HG03196 (cell line): ENCODE measurements around the gene SLC25A42.

Experiments used
- ATAC-seq: cut with Tn5 transposase; IDR thresholded peaks from one replicate; pipeline ENCODE4 v1.9.1; 2021; ENCODE audit not compliant: unreplicated experiment

Gene SLC25A42

DNA sequence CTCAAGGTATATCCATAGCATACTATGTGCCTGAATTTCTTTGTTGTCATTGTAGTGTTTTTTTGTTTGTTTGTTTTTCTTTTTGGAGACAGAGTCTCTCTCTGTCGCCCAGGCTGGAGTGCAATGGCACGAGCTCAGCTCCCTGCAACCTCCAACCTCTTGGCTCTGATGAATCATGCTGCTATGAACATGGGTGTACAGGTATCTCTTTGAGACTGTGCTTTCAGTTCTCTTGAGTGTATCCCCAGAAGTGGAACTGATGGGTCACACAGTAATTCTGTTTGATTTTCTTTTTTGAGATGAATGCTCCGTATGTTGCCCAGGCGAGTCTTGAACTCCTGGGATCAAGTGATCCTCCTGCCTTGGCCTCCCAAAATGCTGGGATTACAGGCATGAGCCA, 13.7 kb upstream of the SLC25A42 start:
- ATAC-seq = no peak

DNA sequence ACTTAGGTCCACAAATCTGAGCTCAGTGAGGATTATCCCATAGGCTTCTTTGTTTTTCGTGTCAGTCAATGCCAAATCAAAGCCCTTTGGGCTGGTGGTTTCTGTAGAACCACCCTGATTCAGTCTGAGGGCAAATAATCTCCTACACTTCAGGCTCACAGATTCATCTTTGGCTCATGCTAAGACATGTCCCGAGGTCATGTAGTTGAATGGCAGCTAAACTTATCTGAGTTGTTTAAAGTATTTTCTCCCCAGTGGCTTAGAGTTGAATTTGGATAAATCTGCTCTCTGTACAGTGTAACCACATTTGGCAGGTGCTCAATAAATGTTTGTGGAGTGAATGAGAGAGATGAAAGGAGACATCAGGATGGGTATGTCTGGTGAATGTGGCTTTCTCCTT, 13.1 kb upstream of the SLC25A42 start:
- no peak for ATAC-seq

DNA sequence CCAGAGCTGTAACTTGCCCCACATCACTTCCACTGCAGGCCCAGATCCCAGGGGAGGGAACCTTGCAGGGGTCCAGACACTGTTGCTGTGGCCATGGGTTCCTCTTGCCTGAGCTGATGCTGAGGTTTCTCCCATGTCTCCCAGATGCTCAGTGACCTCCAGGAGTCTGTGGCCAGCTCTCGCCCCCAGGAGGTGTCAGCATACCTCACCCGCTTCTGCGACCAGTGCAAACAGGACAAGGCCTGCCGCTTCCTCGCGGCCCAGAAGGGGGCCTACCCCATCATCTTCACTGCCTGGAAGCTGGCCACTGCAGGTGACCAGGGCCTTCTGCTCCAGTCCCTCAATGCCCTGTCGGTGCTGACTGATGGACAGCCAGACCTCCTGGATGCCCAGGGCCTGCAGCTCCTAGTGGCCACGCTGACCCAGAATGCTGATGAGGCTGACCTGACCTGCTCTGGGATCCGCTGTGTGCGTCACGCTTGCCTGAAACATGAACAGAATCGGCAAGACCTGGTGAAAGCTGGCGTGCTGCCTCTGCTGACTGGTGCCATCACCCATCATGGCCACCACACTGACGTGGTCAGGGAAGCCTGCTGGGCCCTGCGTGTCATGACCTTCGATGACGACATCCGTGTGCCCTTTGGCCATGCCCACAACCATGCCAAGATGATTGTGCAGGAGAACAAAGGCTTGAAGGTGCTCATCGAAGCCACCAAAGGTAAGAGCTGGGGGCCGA, 12.1 kb upstream of the SLC25A42 start:
- ATAC-seq = no peak

DNA sequence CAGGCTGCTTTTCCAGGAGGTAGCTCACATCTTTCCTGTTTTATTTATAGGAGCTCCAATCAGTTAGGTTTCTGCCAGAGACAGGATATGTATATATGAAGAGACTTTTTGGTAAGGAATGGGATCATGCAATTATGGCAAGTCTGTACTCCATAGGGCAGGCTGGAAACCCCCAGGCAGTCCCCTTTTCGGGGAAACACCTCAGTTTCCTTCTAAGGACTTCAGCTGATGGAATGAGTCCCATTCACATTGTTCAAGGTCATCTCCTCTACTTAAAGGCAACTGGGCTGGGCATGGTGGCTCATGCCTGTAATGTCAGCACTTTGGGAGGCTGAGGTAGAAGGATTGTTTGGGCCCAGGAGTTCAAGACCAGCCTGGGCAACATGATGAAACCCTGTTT, 10.9 kb upstream of the SLC25A42 start:
- ATAC-seq = no peak

DNA sequence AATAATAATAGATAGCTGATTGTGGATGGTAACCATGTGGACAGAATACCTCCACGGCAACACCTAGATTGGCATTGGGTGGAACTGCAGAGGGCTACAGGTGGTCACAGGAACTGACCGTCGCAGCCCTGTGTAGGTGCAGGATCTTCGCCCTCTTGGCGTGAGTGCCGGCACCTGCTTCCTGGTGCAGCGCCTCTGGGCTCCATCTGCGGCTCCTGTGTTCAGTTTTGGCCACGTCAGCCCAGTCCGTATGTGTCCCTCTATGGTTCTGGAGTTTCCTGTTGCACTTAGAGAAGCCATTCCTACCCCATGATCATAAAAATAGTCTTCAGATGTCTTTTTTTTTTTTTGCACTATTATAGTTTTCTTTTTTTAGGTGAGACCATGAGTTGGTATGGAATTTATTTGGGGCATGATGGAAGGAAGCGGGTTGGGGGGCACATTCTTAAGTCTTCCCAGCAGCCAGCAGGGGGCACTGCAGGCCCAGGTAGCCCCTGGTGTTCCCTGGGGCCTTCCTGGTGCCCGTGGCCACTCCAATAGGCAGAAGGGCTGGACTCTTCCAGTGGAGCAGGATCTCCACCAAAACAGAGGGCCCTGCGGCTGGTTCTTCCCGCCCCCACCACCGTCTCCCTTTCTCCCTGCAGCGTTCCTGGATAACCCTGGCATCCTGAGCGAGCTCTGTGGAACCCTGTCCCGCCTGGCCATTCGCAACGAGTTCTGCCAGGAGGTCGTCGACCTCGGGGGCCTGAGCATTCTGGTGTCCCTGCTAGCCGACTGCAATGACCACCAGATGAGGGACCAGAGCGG, 10.1 kb upstream of the SLC25A42 start:
- no peak for ATAC-seq

DNA sequence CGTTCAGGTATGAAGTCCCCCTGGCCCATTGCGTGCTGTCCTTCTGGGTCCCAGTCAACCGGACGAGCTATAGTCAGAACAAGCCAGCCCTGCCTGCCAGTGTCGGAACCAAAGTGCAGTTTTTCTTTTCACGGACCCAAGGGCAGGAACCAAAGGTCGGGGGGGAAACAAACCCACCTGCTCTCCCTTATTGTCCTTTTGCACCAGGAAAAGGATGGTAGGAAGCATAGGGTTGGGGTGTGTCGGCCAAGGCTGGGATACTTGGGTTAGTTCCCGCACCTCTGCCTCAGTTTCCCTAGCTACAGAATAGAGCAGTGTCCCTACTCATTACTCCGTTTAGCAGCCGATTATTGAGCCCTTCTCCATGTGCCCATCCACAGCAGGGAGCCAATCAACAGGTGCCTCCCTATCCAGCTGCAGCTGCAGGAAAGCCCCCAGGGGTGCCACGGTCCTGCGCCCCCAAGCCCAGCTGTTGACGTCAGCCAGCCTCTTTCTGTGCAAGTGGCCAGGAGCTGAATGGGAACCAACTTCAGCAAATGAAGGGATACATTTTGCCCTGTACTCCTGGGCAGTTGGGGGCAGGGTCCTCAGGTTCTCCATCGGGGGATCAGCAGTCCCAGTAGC, 9.4 kb upstream of the SLC25A42 start:
- ATAC-seq = no peak

DNA sequence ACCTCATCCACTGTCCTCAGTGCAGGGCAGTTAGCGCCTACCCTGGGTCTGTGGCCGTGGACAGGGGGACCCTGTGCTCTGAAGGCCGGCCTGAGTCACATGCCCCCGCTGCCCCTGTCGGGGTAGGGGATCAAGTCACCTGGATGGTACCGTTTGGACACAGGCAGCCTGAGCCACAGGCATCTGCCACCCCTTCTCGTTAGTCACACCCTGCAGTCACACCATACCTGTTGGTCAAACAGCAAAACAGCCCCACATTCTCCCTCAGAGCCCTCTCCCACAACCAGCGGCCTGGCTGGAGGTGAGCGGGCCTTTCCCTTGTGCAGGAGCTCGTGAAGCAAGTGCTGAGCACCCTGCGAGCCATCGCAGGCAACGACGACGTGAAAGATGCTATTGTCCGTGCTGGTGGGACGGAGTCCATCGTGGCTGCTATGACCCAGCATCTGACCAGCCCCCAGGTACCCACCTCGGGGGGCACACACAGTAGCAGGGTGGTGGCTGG, 8.8 kb upstream of the SLC25A42 start:
- no peak for ATAC-seq

DNA sequence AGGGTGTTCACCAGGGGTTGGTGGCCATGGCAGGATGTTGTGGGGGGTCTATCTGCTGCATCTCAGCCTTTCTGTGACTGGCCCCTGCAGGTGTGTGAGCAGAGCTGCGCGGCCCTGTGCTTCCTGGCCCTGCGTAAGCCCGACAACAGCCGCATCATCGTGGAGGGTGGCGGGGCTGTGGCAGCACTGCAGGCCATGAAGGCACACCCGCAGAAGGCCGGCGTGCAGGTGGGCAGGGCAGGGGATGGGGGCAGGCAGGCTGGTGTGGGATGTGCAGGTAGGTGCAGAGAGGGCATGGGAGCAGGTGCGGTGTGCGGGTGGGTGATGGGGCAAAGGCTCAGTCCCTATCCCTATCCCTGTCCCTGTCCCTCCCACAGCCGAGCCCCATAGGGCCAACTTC, 8.1 kb upstream of the SLC25A42 start:
- no peak for ATAC-seq

DNA sequence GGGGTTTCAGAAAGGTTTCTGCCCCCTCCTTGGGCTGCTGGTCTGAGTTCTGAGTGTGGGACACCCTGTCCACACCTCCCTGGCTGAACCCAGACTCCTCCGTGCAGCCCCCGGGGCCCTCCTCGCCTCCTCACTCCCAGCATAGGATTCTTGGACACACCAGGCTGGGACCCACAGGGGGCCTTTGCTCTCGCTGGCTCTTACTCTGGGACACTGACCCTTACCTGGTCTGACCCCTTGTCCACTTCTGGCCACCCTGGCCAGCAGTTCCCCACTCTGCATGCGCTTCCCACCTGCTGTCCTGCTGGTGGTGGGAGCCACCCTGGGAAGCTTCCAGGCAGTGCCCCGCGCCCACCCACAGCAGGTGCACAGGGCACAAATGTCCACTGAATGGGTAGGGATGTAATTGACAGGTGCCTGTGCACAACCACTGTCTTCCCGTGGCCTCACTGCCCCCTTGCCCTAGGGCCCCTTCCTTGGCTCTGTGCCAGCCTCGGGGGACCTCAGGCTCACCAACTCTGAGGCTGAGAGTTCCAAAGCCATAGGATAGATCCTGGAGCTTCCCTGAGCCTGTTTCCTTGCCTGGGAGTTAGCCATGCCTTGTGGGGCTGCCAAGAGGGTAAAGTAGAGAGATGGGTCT, 7.0 kb upstream of the SLC25A42 start:
- no peak for ATAC-seq

DNA sequence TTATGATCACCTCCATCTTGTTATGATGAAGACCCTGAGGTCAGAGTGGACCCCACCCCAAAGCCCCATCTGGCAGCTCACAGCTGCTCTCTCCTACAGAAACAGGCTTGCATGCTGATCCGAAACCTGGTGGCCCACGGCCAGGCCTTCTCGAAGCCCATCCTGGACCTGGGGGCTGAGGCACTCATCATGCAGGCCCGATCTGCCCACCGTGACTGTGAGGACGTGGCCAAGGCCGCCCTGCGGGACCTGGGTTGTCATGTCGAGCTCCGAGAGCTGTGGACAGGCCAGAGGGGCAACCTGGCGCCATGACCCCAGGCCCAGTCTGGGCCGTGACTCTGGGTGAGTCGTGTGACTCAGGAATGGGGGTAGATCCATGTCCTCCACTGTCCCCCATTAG, 6.5 kb upstream of the SLC25A42 start:
- ATAC-seq = no peak

DNA sequence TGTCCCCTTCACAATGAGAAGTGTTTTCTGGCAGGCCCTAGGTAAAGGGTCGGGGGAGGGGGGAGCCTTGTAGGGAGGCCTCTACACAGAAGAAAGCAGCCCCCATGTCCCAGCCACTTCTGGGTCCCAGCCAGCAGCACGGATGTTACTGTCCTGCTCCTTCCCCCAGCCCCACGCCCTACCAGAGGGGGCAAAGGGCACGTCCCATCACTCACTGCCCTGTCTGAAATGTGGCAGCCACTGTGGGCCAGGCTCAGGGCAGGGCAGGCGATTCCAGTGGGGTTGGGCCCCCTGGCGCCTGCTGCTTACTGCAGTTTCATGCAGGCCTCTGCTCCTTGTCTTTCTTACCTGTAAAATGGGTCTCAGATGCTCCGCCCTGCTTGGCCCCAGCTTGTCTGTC, 6.1 kb upstream of the SLC25A42 start:
- no peak for ATAC-seq

DNA sequence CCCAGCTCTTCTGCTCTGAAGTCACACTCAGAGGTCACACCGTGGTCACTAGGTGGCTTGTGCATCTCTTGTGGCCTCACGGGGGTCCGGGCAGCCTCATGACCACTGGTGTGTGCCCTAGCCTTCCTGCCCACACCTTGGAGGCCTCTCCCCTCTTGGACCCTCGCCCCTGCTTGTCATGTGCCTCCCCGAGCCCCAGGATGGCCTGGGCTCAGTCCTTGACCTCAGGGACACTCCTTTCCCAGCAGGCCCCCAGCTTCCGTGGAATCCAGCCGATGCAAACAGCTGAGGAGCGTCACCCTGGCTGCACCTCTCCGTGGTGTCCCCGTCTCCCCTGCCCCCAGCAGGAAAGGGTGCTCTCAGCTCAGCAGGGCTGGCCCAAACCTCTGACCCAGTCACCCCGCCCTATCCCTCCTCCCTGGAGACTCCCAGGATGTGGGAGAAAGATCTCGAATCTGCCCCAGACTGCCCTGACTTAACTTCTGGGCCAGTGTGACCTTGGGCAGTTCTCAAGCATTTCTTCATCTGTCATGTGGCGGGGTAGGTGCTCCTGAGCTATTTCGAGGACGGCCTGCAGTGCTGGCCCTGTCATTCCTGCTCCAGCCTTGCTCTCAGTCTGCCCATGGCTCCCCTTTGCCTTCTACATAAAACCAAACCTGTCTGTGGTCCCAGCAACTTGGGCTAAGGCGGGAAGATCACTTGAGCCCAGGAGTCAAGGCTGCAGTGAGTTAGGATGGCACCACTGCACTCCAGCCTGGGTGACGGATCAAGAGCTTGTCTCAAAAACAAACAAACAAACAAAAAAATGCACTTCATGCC, 4.6 kb upstream of the SLC25A42 start:
- no peak for ATAC-seq

DNA sequence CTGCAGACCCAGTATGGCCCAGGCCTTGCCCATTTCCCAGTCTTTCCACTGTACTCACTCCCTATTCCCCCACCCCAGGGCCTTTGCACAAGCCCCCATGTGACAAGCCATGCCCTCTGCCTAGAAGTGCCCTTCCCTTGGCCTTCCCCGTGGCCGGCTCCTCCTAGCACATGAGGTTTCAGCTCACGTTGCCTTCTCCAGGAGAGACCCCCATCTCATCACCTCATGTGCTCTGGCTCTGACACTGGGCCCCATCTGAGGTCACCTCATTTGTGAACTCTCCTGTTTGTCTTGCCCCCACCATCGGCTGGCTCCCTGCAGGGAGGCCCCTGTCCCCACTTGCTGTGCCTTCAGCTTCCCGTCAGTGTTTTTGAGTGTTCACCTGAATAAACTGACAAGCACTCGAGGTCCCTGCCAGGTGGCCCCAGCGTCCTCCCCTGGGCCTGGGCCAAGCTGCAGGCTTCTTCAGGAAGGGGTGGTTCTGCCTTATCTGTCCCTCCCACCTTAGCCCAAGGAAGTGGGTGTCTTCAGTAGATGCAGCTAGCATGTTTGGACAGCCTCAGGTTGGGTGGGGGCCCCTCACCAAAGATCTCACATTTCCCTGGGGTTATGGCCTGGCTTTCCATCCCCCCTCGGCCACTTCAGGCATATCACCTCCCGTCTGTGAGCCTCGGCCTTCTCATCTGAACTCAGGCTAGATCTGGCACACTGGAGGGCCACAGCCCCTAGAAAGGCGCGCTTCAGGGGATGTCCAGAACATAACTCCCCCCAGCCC, 3.8 kb upstream of the SLC25A42 start:
- no peak for ATAC-seq

DNA sequence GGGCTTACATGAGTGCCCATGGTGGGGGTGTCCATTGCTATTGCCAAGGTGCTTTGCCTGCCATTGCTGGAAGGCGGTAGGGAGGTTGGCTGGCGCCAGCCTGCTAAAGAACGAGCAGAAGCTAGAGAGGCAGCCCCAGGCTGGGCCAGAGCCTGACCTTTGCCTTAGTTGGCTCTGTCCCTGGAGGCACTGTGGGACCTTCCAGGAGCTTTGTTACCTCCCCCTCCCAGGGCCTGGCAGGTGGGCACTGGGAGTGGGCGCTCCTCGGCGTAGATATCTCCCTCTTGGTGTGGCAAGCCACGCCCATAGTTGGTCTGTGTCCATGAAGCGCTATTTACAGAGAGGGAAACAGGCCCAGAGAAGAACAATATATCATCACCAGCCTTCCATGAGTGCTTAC, 2.3 kb upstream of the SLC25A42 start:
- ATAC-seq = no peak

DNA sequence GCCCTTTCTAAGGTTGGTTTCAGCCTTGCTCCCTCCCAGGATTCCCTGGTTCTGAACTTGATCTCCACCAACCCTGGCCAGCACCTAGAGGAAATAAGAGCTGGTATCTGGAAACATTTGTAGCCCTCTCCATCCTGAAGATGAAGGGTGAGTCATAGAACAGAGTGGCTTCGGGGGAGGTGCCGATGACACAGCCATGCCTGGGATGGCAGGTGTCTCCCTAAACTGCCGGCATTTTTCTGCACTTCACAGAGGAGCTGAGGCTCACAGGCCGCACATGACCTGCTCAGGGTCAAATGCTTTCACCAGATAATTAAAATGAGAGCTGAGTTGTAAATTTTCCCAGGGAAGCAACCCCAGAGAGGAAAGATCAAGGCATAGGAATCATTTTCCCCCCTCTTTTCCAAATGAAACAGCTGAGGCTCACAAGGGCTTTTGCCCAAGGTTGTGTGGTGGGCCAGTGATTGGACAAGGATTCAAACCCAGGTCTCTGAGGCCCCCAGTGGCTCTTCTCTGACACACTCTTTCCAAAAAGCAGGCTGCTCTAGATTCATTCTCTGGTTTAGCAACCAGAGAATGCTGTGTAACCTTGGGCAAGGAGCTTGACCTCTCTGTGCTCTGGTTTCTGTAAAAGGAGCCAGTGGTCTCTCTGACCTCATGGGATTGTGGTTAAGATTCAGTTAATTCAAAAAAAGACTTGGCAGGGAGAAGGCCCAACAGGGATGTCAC, 1.2 kb upstream of the SLC25A42 start:
- no peak for ATAC-seq

DNA sequence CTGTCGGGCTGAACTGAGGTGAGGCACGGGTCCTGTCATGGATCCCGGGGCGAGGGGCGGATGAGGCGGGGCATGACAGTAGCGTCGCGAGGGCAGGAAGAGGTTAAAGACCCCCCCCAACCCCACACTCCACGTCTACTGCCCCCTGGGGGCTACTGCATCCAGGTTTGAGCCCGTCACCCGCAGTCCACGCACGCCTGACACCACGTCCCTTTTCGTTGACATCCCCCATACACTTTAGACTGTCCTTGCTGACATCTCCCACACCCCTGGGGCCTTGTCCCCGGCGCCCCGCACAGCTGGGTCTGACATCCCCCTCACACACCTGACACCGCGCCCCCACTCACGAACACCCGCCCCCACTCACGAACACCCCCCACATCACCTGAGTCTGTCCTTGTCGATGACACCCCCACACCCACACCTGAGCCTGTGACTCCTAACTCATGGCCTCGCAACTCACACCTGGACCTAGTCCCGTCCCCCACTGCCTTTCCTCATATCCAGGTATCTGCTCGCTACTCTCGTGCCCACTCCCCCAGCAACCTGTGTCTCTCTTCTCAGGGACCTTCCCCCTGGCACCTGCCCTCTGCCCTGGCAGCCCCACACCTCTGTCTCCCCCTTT, 416 bp downstream of the SLC25A42 start:
- no peak for ATAC-seq

DNA sequence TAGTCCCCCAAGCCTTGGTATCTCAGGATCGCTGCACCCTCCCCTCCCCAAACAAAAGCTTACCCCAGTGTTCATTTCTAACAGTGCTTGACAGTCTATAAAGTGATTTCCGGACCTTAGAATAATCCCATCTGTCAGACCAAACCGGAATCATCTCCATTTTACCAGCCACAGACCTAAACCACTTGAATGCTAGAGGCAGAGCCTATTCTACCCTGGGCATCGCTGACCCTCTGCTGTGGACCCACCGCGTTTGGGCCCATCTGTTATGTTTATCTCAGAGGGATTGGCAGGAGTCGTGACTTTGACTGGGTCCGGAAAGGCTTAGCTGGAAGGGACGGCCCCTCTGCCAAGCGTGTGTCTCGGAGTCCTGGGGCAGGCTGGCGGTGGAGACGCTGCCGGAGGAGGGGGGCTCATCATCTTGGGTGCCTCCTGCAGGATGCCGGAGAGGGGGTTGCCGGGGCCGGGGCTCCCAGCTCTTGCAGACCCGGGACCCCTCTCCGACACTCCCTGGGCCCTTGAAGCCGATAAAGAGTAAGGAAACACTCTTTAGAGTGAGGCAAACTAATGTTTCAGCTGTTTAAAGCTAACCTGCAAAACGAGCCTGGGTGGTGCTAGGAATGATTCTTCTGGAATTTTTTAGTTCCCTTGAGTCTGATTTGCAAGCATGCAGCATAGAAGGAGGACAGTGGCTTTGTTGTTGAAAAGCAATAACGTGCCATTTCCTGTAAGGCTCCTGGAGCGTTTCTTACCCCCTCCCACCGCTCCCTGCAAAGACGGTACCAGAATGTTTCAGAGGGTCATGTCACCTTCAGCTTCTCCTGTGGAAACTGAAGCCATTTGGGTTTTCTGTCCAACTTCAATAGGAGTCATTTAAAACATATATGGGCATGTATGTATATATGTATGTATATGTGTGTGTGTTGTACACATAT, 1.3 kb downstream of the SLC25A42 start:
- ATAC-seq = no peak
